HL-60 (cell line): ENCODE data around the gene GUCY2F.

ENCODE experiments used
- DNase-seq, 2 experiments: peaks; one replicate each; pipeline ENCODE4 v3.0.0-alpha.2; 2010 to 2020; ENCODE audit warnings: low read depth in 1 of 2, low spot score in 1 of 2
- H3K27ac ChIP-seq: fragments of 250-450 bp; sonication (Bioruptor Pico); replicated peaks from 2 replicates; pipeline ENCODE4 v1.5.1; 2020; ENCODE audit warnings: mild to moderate bottlenecking, moderate library complexity
- H3K27me3 ChIP-seq: fragments of 250-450 bp; sonication (Bioruptor Pico); 2 replicates; pipeline ENCODE4 v1.5.1; 2021; ENCODE audit warnings: mild to moderate bottlenecking, moderate library complexity; ENCODE audit not compliant: insufficient read depth, poor library complexity, severe bottlenecking
- H3K4me3 ChIP-seq: replicated peaks from 2 replicates; pipeline ENCODE4 v1.5.1; 2011; ENCODE audit warnings: mild to moderate bottlenecking, control low read depth, low read length; ENCODE audit not compliant: insufficient read depth
- CTCF ChIP-seq: IDR thresholded peaks from one replicate; pipeline ENCODE4 v1.5.1; 2011; ENCODE audit warnings: low read length, control low read depth, inconsistent platforms; ENCODE audit not compliant: insufficient read depth
- GABPA ChIP-seq: IDR thresholded peaks from 2 replicates; pipeline ENCODE4 v1.6.1; 2012; ENCODE audit warnings: low read depth
- POLR2AphosphoS5 ChIP-seq: IDR thresholded peaks from 2 replicates; pipeline ENCODE4 v1.6.1; 2012; ENCODE audit warnings: low read depth
- REST ChIP-seq: IDR thresholded peaks from 2 replicates; pipeline ENCODE4 v1.6.1; 2012; ENCODE audit warnings: low read depth; ENCODE audit not compliant: insufficient replicate concordance
- SPI1 ChIP-seq: IDR thresholded peaks from 2 replicates; pipeline ENCODE4 v1.6.1; 2012; ENCODE audit warnings: low read depth, mild to moderate bottlenecking, borderline replicate concordance

Gene GUCY2F

DNA sequence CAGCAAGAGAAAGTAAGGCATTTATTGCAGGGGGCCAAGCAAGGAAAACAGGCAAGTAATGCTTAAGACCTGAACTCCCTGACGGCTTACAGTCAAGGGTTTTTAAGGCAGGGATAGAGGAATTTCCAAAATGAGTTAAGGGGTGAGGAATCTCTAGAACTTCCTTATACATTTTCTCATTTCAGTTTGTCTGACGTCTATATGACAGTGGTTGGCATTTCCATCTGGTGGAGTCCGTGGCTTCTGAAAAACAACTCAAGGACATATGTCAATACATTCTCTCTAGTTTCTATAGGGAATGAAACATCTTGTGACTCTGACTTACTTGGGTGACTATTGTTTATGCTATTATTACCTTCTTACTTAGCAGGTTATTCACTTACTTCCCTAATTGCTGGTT, 19.3 kb upstream of the GUCY2F start:
- no peak overlapping the region for H3K27ac ChIP-seq
- TF ChIP-seq GABPA (no peak), CTCF (no peak), POLR2AphosphoS5 (no peak), SPI1 (no peak), REST (no peak)
- no peak for DNase-seq
- H3K4me3 ChIP-seq, result no peak overlapping the region
- no peaks in the 10 kb centered on the region for H3K27me3 ChIP-seq

DNA sequence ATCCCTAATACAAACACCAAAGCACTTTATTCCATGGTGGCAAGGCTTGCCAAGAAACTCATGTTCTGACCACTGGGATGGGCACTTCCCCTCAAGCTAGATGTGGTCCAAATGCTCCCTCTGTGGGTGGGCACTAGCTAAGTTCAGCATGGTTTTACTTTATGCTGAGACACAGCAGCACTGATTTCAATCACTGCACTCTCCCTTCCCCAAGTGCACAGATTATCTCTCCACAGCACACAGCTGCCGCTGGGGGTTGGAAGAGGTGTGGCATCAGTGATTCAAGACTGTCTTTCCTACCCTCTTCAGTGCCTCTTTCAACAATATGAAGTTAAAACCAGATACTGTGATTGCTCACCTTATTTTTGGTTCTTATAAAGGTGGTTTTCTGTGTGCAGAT, 16.5 kb upstream of the GUCY2F start:
- TF ChIP-seq POLR2AphosphoS5, result no peak
- no peak for TF ChIP-seq GABPA
- no peak for TF ChIP-seq REST
- no peak for TF ChIP-seq CTCF
- no peak for TF ChIP-seq SPI1
- no peak for DNase-seq
- H3K27ac ChIP-seq, result no peak overlapping the region

DNA sequence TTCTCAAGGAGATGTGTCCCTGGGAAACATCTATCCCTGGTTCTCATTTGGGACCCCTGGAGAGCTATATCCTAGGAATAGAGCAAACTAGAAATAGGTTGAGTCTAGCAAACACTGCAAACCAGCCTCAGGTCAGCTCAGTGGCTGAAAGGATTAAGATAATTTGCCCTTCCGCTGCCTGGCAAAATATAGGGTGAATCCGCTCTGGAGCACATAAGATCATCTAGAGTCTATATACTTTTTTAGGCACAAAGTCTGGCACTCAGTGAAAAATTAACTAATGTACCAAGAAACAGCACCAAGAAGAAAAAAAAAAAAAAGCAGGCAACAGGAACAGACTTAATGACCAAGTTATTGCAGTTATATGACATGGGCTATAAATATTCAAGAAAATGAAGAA, 7.3 kb upstream of the GUCY2F start:
- Histone ChIP-seq H3K27ac (peak overlapping the region; percentile 59), H3K4me3 (no peak overlapping the region), H3K27me3 (no peaks in the 10 kb centered on the region)
- no peak for DNase-seq
- TF ChIP-seq SPI1 (no peak), CTCF (no peak), REST (no peak), POLR2AphosphoS5 (no peak), GABPA (no peak)

More for the DNA sequence above, 16.5 kb upstream of the GUCY2F start:
- Histone ChIP-seq H3K27me3 (no peaks in the 10 kb centered on the region), H3K4me3 (no peak overlapping the region)
